HG03159 (cell line): Measurements from ENCODE around the gene PILRA.
"Not testable (repeated sequence)": the region's sequence is repeated elsewhere in the genome, so short reads cannot be mapped to it uniquely, and the experiment has no call there.

Experiments
- ATAC-seq: cut with Tn5 transposase; IDR thresholded peaks from one replicate; pipeline ENCODE4 v1.9.1; 2021; ENCODE audit warnings: mild to moderate bottlenecking, moderate library complexity; ENCODE audit not compliant: unreplicated experiment

PILRA gene

DNA sequence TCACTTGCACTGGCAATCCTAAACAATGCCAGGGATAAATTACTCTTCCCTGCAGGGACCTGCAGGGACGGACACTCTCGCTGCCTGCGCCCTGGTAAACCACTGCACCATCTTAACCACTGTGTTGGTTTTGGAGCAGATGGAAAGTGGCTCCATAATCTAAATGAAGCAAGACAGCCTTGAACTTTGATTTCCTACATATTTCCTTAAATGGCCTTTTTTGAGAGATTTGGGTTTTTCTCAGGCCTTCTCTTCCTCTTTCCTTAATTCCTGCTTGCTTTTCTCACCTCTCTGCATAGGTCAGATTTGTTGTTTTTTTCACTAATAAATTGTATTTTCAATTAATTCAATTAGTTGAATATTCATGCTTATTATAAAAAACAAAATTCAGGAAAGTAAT is 2.8 kb downstream of the PILRA start:
- no peak for ATAC-seq

DNA sequence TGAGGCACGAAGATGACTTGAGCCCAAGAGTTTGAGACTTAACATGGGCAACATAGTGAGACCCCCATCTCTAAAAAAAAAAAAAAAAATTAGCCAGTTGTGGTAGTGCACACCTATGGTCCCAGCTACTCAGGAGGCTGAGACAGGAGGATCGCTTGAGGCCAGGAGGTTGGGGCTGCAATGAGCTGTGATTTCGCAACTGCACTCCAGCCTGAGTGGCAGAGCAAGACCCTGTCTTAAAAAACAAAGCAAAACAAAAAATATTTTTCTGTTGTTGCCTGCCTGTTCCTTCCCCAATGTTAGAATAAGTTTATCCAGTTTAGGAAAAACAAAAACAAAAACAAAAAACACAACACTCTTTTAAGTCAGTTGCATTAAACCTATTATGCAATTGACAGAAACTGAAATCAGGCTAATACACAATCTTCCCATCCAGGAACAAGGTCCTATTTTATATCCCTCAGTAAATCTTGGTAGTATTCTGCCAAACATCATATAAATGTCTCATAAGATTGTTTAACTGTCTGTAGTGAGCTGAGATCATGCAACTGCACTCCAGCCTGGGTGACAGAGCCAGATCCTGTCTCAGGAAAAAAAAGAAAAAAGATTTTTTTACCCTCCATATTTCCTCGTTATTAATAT is 4.9 kb downstream of the PILRA start:
- ATAC-seq: no peak

DNA sequence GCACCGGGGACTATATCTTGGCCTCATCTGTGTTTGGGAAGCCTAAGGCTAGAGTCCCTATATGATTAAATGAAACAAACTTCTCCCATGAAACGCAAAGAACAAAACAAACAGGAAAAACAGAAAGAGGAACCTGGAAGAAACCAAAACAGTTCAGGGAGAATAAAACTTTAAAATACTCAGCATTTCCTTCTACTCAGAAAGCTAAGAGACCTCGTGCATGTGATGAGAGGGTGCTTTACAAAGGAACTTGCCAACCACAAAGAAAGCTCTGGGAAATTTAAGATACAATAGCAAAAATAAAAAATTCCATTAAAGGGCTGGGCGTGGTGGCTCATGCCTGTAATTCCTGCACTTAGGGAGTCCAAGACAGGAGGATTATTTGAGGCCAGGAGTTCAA is 6.9 kb downstream of the PILRA start:
- no peak for ATAC-seq

DNA sequence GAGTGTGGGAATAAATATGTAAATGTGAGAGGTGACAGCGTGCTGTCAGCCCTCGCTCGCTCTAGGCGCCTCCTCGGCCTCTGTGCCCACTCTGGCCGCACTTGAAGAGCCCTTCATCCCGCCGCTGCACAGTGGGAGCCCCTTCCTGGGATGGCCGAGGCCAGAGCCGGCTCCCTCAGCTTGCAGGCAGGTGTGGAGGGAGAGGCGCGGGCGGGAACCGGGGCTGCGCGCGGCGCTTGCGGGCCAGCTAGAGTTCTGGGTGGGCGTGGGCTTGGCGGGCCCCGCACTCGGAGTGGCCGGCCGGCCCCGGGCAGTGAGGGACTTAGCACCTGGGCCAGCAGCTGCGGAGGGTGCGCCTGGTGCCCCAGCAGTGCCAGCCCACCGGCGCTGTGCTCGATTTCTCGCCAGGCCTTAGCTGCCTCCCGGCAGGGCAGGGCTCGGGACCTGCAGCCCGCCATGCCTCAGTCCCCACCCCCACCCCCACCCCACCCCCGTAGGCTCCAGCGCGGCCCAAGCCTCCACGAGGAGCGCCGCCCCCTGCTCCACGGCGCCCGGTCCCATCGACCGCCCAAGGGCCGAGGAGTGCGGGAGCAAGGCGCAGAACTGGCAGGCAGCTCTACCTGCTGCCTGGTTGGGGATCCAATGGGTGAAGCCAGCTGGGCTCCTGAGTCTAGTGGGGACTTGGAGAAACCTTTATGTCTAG is 8.4 kb downstream of the PILRA start:
- ATAC-seq: not testable (repeated sequence)

DNA sequence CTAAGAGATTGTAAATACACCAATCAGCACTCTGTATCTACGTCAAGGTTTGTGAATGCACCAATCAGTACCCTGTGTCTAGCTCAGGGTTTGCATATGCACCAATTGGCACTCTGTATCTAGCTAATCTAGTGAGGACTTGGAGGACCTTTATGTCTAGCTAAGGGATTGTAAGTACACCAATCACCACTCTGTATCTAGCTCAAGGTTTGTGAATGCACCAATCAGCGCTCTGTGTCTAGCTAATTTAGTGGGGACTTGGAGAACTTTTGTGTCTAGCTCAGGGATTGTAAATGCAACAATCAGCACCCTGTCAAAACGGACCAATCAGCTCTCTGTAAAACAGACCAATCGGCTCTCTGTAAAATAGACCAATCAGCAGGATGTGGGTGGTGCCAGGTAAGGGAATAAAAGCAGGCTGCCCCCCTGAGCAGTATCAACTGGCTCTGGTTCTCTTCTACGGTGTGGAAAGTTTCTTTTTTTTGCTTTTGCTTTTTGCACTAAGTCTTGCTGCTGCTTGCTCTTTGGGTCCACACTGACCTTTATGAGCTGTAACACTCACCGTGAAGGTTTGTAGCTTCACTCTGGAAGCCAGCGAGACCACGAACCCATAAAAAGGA is 9.1 kb downstream of the PILRA start:
- not testable (repeated sequence) for ATAC-seq

DNA sequence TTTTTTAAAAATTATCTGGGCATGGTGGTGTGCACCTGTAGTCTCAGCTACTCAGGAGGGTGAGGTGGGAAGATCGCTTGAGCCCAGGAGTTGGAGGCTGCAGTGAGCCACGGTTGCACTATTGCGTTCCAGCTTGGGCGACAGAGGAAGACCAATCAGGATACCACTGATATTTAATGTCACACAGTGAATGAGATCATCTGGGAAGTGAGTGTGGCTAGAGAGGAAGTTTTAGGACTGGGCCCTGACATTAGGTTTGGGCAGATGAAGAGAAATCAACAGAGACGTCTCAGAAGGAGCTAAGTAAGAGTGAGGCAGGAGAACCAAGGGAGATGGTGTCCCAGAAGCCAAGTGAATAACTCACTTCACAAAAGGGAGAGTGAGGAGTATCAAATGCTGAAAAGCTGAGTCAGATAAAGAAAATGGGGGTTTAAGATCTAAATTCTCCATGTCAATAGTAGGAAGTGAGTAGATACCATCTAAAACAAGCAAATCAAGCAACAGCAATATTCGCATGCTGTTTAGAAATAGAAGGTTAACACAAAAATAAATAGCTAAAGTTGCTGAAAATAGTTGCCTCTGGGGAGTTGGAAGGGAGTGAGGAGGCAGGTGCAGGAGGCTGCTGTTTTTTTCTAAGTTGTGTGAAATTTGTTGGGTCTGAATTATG is 11.5 kb downstream of the PILRA start:
- ATAC-seq: no peak

DNA sequence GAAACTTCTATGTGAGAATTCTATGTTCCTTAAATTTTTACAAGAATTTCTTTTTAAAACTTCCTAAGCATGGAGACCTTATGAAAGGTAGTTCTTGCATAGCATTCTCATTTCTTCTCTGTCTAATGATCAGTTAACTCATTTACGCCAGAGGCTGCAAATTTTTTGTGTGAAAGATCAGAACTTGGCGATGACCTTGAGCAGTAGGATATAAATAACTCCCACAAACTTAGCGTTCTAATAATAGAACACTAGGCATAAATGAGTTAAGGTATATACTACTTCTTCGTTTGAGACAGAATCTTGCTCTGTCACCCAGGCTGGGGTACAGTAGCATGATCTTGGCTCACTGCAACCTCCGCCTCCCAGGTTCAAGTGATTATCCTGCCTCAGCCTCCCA is 13.7 kb downstream of the PILRA start:
- no peak for ATAC-seq

DNA sequence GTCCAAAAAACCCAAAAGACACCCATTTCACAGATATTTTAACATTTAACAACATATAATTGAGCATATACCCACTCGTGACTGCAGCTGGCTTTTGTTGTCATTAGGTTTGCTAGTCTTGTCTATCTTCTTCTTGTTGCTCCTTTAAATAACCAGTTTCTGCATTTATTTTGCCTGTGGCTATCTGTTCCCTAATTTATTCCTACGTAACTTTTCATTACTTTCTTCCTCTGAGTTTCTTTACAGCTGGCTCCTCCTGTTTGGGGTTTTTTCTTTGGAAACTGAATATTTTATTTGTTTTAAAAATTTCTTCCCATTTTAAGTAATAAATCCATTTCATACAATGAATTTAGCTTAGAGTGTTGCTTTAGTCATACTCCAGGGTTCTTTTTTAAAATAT is 14.4 kb downstream of the PILRA start:
- no peak for ATAC-seq

DNA sequence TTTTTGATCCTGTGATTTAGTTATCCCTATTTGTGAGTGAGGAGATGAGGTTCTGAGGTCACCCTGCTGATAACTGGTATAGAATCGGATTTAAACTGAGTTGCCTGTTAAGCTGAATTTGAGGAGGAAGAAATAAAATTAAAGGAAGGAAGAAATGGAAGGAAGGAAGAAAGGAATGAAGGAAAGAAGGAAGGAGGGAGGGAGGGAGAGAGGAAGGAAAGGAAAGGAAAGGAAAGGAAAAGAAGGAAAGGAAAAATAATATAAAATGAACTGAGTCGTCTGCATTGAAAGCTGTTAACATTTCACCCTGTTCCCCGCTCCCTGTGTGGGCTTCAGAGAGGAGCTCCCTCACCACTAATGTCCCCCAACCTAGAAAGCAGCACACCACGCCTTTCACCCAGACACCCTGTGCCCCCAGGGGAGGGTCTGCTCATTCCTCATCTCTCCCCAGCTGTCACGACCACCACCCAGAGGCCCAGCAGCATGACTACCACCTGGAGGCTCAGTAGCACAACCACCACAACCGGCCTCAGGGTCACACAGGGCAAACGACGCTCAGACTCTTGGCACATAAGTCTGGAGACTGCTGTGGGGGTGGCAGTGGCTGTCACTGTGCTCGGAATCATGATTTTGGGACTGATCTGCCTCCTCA is 16.3 kb downstream of the PILRA start:
- no peak for ATAC-seq

DNA sequence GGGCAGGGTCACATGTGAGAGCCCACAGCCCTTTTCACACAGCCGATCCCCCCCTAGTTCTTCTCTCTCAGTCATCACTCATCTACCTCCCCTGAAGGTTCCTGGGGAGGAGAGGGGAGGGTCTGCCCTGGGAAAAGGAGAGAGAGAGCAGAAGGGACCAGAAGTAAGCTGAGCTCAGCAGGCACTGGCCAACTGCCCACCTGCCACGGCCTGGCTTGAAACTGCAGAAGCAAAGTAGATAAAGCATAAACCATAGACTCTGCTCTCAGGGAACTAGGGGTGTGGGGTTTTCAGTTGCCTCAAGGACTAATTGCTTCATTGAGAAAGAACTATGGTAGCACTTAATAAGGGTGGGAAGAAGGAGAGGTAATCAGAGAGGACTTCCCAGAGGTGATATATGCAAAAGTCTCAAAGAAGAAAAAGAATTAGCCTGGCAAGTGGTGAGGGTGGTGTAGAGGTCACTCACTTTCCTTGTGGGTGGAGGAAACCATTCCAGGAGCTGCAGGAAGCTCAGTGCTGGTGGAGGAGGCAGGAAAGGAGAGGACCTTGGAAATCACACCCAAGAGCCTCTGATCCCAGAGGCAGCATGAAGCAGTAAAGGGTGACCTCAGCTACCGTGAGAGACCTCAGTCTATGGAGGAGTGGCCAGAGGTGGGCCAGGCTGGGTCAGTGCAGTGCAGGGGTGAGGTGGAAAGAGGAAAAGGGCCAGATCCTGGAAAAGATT is 17.2 kb downstream of the PILRA start:
- no peak for ATAC-seq

DNA sequence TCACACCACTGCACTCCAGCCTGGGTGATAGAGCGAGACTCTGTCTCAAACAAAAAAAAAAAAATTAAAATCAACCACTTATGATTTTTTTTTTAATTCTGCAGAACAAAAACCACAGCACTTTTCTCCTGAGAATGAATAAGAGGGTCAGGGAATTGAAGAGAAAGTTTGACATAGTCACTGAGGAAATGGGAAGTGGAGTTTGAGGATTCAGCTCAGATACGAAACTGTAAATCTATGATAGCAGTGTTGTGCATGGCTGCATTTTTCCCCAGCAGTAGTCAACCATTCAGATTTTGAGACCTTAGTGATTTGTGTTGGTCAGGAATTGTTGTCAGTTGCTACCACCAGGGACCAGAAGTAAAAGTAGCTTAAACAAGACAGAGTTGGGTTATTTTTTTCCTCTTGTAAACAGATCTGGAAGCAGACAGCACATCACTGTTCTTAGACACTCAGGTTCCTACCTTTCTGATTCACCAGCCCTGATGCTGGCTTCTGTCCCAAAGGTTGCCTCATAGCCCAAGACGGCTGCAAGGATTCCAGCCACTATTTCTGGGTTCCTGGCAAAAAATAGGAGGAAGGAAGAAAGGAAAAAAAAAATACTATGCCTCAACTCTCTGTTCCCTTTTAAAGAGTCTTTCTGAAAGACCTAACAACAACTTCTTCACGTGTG is 20.1 kb downstream of the PILRA start:
- no peak for ATAC-seq

DNA sequence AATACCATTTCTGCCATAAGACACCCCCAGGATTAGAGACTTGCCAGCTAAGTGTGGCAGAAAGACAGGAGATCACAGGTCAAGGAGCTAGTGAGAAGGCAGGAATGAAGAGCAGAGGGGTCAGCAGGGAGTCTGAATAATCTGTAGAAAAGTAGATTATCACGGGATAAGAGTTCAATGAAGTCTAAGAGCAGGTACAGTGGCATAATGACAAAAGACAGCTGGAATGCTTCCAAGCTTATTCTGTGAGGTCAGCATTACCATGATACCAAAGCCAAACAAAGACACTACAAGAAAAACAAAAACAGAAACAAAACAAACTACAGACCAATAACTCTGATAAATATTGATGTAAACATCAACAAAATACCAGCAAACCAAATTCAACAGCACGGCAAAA is 20.8 kb downstream of the PILRA start:
- ATAC-seq: no peak

DNA sequence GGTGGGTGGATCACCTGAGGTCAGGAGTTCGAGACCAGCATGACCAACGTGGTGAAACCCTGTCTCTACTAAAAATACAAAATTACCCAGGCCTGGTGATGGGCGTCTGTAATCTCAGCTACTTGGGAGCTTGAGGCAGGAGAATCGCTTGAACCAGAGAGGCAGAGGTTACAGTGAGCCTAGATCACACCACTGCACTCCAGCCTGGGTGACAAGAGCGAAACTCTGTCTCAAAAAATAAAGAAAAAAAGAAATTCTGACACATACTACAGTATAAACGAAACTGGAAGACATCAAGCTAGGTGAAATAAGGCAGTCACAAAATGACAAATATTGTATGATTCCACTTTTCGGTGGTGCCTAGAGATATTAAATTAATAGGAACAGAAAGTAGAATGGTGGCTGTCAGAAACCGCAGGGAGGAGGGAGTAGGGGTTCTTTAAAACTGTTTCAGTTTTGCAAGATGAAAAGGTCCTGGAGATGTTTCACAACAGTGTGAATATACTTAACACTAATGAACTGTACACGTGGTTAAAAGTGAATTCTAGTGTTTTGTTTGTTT is 23.2 kb downstream of the PILRA start:
- ATAC-seq: peak; percentile 87

DNA sequence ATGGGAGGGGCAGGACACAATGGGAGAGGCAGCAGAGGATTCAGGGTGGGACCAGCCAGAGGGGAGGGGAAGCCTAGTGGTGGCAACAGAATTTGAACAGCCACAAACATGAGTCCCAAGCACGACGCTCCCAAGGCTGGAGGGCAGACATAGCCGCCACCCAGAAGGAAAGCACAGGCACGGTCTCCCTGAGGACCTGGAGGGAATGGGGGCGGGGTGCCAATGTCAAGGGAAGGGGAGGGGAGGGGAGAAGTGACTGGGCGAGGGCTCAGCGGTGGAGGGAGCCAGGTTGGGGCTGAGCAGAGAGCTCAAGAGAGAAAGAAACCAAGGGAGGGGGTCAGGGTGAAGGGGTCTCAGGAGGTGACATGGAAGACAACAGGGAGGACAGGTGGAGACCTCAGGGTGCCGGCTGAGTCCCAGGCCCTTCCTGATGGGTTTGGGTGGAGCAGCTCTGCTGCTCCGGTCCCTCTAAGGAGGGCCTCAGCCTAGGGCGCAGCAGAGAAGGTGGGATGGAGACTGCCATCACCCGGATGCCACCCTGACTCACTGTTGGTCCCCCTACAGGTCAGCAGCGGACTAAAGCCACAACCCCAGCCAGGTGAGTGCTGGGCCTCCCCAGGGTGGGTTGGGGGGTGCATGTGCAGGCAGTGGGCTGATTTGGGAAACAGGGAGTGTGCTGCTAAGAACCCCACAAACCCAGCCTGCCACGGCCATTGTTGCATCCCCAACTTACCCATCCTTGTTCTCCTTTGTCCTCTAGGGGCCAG is 24.2 kb downstream of the PILRA start:
- ATAC-seq: no peak

DNA sequence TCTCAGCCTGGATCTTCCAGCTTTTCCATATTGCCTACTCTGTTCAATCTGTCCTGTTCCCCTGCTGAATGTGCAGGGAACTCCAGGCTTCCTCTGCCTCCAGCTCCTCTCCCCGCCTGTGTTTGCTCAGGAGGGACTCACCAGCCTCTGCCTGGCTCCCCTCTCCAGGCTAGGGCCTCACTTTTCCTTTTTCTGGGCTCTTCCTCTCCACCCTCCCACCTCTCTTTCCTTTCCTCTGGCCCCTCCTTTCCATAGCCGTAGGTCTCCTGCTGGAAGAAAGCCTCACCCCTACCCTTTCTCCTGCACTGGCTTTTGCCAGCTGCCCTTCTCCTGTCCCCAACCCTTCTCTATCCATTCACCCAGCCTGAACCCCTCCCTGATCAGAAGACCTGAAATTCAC is 25.0 kb downstream of the PILRA start:
- ATAC-seq: no peak

DNA sequence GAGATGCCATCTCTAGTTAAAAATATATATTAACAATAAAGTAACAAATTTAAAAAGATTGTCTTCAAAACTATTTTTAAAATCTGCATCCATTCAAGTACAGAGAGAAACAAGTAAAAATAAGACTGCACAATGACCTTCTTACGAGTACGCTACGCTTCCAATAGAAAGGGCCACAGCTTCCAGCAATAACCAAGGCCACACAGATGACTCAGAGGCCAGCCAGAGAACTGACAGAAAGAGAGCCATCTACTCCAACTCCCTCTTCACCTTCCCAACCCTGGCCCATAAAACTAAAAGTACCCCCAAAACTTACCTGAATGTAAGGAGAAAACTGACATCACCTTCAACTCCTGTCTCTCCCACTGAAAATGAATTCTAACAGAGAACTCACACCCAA is 26.8 kb downstream of the PILRA start:
- ATAC-seq: no peak

DNA sequence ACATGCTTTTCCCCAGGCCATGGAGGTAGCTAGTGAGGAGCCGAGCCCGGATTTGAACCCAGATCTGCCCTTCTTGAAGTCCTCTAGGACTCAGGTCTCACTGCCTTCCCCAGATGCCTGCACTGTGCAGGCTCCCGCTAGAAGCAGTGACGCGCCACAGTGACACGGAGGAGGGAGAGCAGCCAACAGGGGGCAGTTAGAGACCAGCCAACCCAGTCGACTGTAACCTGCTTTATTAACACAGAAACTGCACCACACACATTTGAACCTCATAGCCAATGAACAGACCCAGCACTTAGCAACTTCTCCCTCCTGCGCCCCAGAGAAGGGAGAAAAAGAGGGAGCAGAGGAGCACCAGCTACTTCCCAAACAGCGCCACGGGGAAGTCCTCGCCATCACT is 27.4 kb downstream of the PILRA start:
- ATAC-seq: no peak

DNA sequence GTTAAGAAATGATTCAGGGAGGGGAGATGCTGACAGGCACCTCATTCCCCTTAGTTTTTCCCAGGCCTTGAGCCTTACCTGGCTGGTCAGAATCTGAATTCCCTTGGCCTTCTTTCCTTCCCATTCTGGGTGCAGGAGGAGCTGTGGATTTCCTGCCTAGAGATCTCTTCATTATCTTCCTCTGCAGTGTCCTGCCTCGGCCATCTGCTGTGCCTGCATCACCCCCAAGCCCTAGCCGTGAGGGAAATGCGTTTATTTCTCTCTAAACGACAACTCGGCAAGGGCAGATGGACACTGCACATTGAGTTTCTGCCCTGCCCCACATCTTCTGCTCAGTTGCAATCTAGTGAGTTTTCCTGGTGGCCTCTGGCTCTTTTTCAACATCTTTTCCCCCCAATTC is 28.5 kb downstream of the PILRA start:
- ATAC-seq: no peak

DNA sequence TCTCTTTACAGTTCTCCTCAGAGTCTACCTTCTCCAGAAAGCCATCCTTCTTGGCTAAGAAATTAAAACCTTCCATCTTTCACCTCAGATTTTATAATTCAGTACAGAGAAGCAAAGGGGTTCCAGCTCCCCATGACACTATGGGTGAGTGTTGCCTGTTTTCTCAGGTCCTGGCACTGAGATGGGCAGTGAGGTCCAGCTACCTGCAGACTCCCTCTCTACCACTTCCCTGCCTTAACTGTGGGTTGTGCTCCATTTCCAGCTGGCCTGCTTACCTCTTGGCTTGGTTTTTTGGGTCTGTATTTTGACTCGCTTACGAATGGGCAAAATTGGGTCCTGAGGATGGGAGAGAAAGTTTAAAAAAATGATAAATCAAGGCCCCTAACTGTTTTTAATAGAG is 29.0 kb downstream of the PILRA start:
- ATAC-seq: no peak
